Right kidney (tissue), 1 donor: ENCODE data around the gene RPGRIP1.
A peak's percentile ranks its signal among the peaks of the same experiment; 100 is the strongest.
"Not testable (repeated sequence)": the region's sequence is repeated elsewhere in the genome, so short reads cannot be mapped to it uniquely, and the experiment has no call there.

Source experiments
- DNase-seq: peaks from one replicate; pipeline ENCODE4 v3.0.0-alpha.2; 2016

The RPGRIP1 gene

GRCh38 chr14:21300892-21301291, 21.0 kb downstream of the RPGRIP1 start:
- DNase-seq, result peak; percentile 63

GRCh38 chr14:21302013-21302835, 22.3 kb downstream of the RPGRIP1 start:
- peak; percentile 9 for DNase-seq

DNA sequence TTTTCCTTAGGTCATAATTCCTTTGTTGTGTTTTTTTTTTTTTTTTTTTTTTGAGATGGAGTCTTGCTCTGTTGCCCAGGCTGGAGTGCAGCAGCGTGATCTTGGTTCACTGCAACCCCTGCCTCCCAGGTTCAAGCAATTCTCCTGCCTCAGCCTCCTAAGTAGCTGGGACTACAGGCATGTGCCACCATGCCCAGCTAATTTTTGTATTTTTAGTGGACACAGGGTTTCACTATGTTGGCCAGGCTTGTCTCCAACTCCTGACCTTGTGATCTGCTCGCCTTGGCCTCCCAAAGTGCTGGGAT, 22.9 kb downstream of the RPGRIP1 start:
- DNase-seq, result not testable (repeated sequence)

- no peak for DNase-seq
These were observed 27.8 kb downstream of the RPGRIP1 start for GRCh38 chr14:21307637-21308036.

DNA sequence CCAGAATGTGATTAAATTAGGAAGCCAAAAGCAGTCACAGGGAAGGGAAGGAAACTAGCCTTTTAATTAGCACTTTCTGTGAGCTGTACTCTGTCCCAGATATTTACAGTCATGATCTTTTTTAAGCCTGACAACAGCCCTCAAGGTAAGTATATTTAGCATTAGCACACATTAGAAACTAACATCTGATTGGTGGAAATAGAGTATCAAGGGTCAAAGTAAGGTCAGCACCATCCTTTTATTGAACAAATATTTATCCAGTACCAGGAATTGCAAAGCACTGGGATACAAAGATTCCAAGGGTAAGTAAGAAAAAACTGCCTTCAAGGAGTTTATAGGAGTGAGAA, 28.2 kb downstream of the RPGRIP1 start:
- DNase-seq, result no peak

- DNase-seq, result peak; percentile 71
These were observed 28.8 kb downstream of the RPGRIP1 start for GRCh38 chr14:21308479-21309237.

- DNase-seq, result no peak
These were observed 29.4 kb downstream of the RPGRIP1 start for GRCh38 chr14:21309238-21309636.

- no peak for DNase-seq
These were observed 30.1 kb downstream of the RPGRIP1 start for GRCh38 chr14:21309956-21310355.

- DNase-seq, result no peak
These were observed 31.7 kb downstream of the RPGRIP1 start for GRCh38 chr14:21311614-21312013.

DNA sequence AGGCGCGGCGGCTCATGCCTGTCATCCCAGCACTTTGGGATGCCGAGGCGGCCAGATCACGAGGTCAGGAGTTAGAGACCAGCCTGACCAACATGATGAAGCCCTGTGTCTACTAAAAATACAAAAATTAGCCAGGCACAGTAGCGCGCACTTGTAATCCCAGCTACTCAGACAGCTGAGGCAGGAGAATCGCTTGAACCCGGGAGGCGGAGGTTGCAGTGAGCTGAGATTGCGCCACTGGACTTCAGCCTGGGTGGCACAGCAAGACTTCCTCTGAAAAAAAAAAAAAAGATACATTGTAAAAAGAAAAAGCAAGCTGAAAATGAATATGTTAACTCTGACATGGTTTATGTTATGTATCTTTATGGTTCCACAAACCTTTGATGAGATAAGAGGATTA, 33.6 kb downstream of the RPGRIP1 start:
- DNase-seq, result no peak

GRCh38 chr14:21317398-21317797, 37.5 kb downstream of the RPGRIP1 start:
- no peak for DNase-seq

DNA sequence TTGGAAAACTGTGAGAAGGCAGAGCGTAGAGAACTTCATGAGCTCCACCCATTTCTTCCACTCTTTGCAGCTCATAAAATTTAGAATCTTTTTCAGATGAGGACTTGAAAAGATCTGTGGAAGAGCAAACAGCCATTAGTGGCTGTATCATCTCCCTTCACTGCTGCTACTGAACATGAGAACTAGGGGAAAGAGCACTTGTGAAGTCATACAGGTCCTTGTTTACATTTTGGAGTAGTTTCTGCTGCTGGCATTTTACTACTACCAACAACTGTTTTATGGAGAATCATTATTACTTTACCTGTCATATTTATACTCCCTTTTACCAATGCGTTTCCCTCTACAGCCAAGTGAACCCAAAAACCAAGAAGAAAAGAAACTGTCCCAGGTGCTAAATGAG, 41.0 kb downstream of the RPGRIP1 start:
- DNase-seq, result no peak

GRCh38 chr14:21322716-21323115, 42.8 kb downstream of the RPGRIP1 start:
- DNase-seq, result no peak

- no peak for DNase-seq
These were observed 47.1 kb downstream of the RPGRIP1 start for GRCh38 chr14:21326972-21327371.
